HG03066 (cell line): ENCODE measurements around the gene VCAM1.

Source experiments
- ATAC-seq: cut with Tn5 transposase; IDR thresholded peaks from one replicate; pipeline ENCODE4 v1.9.1; 2021; ENCODE audit warnings: low read depth; ENCODE audit not compliant: unreplicated experiment

The VCAM1 gene

GRCh38 chr1:100722221-100722620 lies 2.7 kb downstream of the VCAM1 start:
- no peak for ATAC-seq

DNA sequence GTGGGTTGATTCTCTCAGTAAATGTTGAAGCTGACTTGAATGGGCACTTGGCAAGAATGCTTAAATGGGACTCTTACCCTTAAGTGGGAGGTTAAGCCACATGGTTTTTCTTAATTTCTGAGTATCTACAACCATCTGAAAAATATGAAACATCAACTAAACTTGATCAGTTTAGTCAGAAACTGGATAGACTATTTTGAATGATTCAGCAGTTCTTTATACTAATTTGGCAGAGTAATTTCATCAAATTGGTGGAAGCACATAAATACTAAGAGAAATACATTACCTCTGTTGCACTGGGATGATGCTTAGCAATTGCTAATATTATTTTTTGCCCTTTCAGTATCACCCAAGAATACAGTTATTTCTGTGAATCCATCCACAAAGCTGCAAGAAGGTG lies 4.7 kb downstream of the VCAM1 start:
- ATAC-seq, result no peak

DNA sequence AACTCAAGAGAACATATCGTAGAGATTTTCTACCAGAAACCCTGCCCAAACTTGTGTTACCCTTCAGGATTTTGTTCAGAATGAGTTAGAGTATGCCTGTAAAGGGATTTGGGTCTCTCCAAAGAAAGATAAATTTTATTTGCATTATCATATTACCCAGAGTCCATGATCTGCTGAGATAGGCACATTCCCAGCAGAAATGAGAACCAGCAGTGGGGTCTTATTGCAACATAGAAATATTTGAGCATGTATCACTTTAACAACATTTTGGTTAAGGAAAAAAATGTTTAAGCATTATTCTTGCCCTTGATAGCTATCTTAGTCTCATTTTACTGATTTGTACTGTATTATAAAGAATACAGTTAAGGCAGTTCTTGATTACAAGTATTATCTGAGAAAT lies 10.6 kb downstream of the VCAM1 start:
- ATAC-seq, result no peak

DNA sequence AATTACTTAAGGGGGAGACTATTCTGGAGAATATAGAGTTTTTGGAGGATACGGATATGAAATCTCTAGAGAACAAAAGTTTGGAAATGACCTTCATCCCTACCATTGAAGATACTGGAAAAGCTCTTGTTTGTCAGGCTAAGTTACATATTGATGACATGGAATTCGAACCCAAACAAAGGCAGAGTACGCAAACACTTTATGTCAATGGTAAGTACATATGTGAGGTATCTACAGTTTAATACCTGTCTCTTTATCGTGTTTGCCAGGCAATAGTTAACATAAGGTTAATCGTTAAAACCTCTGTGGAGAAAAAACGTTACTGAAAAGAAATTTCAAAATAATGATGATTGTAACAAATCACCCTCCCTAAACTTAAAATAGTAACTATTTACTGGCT lies 11.8 kb downstream of the VCAM1 start:
- ATAC-seq, result no peak

- ATAC-seq, result no peak
Measured at GRCh38 chr1:100731758-100732157, 12.2 kb downstream of the VCAM1 start.

GRCh38 chr1:100734676-100735075 lies 15.1 kb downstream of the VCAM1 start:
- ATAC-seq, result no peak

DNA sequence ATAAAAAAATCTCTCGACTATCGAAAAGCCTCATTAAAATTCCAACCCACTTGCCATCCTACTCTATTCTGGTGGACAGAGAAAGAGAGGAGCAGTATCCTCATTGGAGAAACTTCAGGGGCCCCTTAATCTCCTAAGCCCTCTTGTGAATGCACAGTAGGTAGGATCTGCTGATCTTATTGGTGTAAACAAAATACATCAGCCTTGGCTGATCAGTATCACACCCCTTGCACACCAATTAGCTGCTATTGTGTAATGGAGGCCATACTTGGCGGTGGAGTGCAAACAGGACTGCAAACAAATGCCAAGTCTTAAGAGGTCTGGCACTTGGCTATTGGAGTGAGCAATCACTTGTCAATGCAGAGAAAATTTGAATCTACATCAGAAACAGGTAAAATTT lies 15.7 kb downstream of the VCAM1 start:
- no peak for ATAC-seq

DNA sequence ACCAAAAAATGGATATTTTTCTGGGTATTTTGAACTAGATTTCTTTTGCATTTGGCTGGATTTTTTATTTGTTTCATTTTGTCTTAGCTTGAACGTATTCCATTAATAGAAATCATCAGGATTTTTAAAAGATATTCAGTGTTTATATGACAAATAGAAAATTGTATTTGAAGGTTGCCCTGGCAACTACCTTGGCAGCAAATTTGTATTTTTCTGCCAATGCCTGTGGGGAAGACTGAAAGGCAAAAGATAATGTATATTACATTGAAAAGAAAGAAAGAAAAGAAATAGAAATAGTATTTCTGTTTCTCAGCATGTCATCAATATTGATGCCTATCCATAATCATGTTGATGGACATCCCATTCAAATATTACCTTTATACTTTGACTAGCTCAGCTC lies 16.8 kb downstream of the VCAM1 start:
- ATAC-seq, result no peak

DNA sequence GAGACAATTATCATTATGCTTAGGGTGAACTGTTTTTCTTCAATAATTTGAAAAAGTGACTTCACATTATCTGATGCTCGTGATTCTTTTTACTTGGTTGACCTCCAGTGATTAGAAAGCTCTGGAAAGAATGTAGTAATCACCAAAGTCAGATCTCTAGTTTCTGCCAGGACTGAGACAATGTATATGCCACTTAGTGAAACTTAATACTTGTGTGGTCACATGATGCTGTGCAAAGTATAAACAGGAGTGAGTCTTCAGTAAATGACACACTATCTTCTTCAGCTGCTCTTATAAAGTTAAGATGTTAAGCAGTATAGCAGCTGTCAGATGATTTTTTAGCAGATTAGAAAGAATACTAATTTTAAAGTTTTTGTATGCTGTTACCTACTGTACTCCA lies 17.2 kb downstream of the VCAM1 start:
- no peak for ATAC-seq

DNA sequence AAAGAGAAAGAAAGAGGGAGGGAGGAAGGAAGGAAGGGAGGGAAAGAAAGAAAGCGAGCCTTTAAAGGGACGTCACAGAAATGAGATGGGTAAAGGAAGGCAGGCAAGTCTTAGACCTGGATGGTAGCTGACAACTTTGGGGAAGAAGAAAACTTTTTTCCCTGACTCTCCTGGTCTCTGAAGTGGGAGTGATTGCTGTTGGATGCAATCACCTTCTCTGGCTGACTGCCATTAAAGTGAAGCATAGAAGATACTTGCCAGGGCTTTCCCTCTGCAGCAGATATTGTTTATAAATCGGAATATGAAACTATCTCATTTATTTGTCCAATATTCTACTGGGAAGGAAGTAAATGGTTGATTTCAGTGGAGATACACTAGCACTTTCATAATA lies 27.0 kb downstream of the VCAM1 start:
- ATAC-seq, result no peak

- no peak for ATAC-seq
Measured at GRCh38 chr1:100747771-100748170, 28.2 kb downstream of the VCAM1 start.

DNA sequence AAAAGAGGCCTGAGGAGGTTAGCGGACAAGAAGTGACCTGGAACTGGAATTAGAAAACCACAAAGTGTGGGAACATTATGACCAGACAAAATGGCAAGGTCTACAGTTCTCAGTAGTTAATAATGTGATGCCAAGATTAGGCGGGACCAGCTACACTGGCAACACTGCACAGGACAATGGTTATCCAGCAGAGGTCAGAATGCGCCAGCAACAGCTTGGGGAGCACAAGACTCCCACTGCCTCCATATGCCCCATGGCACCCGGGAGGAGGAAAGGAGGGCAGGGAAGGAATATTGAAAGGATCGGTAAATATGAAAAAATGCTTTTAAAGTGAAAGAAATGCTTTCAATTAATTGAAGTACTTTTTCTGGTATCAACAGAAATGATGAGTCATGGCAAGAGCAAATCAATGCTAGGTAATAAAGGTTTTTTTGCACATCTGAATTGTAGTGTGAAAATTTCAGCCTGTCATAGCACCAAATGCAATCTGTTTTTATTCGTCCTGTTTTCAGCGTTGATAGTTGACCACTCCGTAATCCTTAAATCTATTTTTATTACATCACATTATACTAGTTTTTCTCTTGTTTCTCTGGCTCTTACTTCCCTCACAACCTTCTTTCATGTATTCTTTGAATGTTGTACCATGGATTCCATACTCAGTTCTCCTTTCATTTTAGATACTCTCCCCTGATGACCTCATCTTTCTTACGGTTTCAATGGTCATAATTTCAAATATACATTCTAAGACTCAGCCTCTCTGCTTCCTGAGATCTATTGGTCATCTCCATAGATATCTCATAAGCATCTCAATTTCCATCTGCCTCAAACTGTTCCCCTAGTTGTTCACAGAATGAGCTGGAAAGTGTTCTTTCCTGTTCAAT lies 30.7 kb downstream of the VCAM1 start:
- no peak for ATAC-seq

DNA sequence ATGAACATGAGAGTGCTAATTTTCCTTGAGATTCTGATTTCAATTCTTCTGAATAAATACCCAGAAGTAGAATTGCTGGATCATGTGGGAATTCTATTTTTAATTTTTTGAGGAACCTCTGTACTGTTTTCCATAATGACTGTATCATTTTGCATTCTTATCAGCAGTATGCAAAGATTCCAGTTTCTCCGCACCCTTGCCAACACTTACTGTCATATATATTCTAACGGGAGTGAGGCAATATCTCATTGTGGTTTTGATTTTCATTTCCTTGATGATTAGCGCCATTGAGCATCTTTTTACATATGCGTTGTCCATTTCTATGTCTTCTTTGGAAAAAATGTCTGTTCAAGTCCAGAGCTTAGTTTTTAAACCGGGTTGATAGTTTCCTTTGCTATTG lies 33.2 kb downstream of the VCAM1 start:
- no peak for ATAC-seq

DNA sequence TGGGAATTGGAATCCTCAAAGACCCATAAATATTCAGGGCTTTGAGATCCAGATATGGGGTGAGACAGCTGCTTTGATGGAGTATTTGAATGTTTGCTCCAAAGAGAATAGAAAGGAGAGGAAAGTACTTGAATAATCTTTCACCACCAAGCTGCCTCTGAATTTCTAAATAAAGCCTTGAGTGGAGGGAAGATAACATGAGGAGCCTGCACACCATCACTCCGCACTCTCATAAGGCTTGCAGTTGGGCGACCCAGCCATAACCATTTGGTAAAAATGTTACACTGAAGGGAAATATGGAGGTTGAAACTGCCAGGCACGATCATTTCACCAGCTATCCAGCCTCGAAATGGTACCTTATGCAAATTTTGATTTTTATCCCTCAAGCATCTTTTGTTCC lies 38.4 kb downstream of the VCAM1 start:
- no peak for ATAC-seq

DNA sequence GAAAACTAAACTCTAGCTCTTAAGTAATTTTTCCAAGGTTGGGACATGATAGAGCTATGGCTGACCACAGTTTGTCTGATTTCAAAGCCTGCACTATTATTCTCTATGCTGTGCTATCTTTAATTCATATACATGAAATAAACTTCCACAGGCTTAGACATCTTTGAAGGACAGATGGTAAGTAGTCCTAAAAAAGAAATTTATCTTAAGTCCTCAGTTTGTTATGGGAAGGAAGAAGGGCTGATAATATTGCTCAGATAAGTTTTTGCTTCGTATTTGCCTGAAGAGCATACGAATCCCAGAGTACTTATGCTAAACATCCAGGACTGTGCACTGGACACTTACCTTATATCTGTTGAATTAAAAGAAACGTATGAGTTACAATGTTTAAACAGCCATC lies 39.6 kb downstream of the VCAM1 start:
- ATAC-seq, result no peak

GRCh38 chr1:100760511-100760910 lies 41.0 kb downstream of the VCAM1 start:
- ATAC-seq, result no peak

DNA sequence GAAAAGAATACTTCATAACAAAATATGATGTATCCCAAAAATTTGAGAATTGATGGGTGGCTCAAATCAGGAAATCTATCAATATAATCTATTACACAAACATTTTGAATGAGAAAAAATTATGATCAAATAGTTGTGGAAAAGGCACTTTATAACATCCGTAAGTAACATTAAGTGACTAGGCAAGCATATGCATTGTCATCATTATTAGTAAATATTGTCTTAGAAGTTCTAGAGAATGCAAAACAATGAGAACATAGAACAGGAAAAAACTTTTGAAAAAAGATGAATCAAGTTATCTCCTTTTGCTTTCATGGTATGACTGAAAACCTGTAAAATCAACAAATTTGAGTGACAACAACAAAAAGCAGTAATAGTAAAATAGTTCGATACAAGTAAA lies 42.9 kb downstream of the VCAM1 start:
- no peak for ATAC-seq

DNA sequence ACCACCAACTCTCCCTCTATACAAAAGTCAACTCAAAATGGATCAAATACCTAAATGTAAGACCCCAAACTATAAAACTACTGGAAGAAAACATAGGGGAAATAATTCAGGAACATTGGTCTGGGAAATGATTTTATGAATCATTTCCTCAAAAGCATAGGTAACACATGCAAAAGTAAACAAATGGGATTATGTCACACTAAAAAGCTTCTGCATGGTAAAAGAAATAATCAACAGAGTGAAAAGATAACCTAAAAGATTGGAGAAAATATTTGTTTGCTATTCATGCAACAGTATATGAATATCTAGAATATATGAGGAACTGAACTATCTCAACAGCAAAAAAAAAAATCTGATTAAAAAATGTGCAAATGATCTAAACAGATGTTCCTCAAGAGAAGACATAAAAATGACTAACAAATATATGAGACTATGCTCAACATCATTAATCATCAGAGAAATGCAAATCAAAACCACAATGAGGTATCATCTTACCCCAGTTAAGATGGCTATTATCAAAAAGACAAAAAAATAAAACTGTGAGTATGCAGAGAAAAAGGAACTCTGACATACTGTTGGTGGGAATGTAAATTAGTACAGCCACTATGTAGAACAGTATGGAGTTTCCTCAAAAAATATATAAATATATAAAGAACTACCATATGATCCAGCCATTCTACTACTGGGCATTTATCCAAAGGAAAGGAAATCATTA lies 47.8 kb downstream of the VCAM1 start:
- no peak for ATAC-seq

DNA sequence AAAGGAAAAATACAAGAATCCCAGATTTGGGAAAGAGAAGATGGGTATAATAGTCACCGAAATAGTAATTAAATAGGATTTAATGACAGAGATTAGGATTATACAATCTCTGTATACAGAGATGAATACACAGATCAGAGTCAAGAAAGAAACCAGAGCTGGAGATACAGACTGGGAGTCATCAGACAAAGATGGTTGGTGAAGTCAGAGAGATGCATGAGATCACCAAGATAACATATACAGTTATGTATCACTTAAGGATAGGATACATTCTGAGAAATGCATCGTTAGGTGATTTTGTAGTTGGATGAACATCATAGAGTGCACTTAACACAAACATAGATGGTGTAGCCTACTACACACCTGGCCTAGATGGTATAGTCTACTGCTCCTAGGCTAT lies 49.8 kb downstream of the VCAM1 start:
- ATAC-seq, result no peak

GRCh38 chr1:100769906-100770646 lies 50.5 kb downstream of the VCAM1 start:
- no peak for ATAC-seq

DNA sequence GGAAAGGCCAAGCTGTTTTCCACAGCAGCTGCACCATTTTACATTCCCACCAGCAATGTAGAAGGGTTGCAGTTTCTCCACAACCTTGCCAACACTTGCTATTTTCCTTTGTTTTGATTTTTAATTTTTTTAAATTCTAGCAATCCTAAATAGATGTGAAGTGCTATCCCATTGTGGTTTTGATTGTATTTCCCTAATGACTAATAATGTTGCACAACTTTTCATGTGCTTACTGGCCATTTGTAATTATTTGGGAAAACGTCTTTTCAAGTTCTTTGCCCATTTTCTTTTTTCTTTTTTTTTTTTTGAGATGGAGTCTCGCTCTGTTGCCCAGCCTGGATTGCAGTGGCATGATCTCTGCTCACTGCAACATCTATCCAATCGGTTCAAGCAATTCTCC lies 53.9 kb downstream of the VCAM1 start:
- no peak for ATAC-seq
